Upper lobe of left lung (tissue), 4 donors: ENCODE measurements around the gene RPL28.

Experiments
- CTCF ChIP-seq, 6 experiments: fragments of 450-650 bp in 4 of 6; fragments of 200-600 bp in 2 of 6; sonication (generic) in 2 of 6; IDR thresholded peaks; one replicate each; pipeline ENCODE4 v1.5.1; 2016 to 2019; ENCODE audit warnings: antibody characterized with exemption in 6 of 6
- EP300 ChIP-seq, 4 donors: sonication (generic); formaldehyde crosslinking; IDR thresholded peaks; one replicate each; pipeline ENCODE4 v1.5.1; 2017; ENCODE audit warnings: antibody characterized with exemption in 4 of 4, control low read depth in 2 of 4
- POLR2A ChIP-seq, 4 donors: fragments of 450-650 bp; IDR thresholded peaks; one replicate each; pipeline ENCODE4 v1.5.1; 2016 to 2017; ENCODE audit warnings: antibody characterized with exemption in 4 of 4, mild to moderate bottlenecking in 2 of 4
- POLR2AphosphoS5 ChIP-seq, 2 donors: sonication (generic); formaldehyde crosslinking; IDR thresholded peaks; one replicate each; pipeline ENCODE4 v1.5.1; 2017; ENCODE audit warnings: antibody characterized with exemption in 2 of 2

- TF ChIP-seq CTCF (IDR thresholded peaks at IDR 0.05) (peak in 1 of 6 experiments; percentile 5), POLR2AphosphoS5 (IDR thresholded peaks at IDR 0.05) (no peak), POLR2A (IDR thresholded peaks at IDR 0.05) (no peak), EP300 (IDR thresholded peaks at IDR 0.05) (no peak)
Observed at GRCh38 chr19:55447421-55448174, 61.9 kb downstream of the RPL28 start.
